Esophagus muscularis mucosa (tissue), 4 donors: Measurements from ENCODE around the gene NF2. TPM values are rescaled to one million over a fixed set of nuclear protein-coding genes. Genes with fewer than 3 reads are reported as not detected.

Source experiments
- DNase-seq: peaks from one replicate; pipeline ENCODE4 v3.0.0-alpha.2; 2017; ENCODE audit errors: extremely low spot score
- H3K27ac ChIP-seq, 4 donors: fragments of 200-600 bp; sonication (generic); replicated peaks in 1 of 4; 1 replicate in 3 of 4; 2 replicates in 1 of 4; pipeline ENCODE4 v1.5.1; 2016 to 2019; ENCODE audit warnings: mild to moderate bottlenecking in 1 of 4
- H3K27me3 ChIP-seq, 4 donors: fragments of 200-600 bp; sonication (generic); one replicate each; pipeline versions ENCODE4 v1.5.1 to v1.6.0; 2016 to 2019
- H3K36me3 ChIP-seq, 4 donors: fragments of 200-600 bp; sonication (generic); one replicate each; pipeline ENCODE4 v1.5.1; 2016 to 2019
- H3K4me1 ChIP-seq, 4 donors: fragments of 200-600 bp; sonication (generic); one replicate each; pipeline ENCODE4 v1.5.1; 2016 to 2019
- H3K4me3 ChIP-seq, 4 donors: fragments of 200-600 bp; sonication (generic); 1 replicate in 2 of 4; 2 replicates in 2 of 4; pipeline ENCODE4 v1.5.1; 2016 to 2019; ENCODE audit warnings: mild to moderate bottlenecking in 4 of 4, moderate library complexity in 1 of 4
- H3K9me3 ChIP-seq, 4 donors: fragments of 200-600 bp; sonication (generic); 1 replicate in 3 of 4; 2 replicates in 1 of 4; pipeline ENCODE4 v1.5.1; 2016 to 2019
- EP300 ChIP-seq: sonication (generic); formaldehyde crosslinking; IDR thresholded peaks from one replicate; pipeline ENCODE4 v1.6.1; 2017; ENCODE audit warnings: antibody characterized with exemption
- POLR2A ChIP-seq: fragments of 450-650 bp; IDR thresholded peaks from one replicate; pipeline ENCODE4 v1.6.1; 2017; ENCODE audit warnings: antibody characterized with exemption, moderate library complexity, mild to moderate bottlenecking, low read depth
- POLR2AphosphoS5 ChIP-seq, 2 donors: sonication (generic); formaldehyde crosslinking; IDR thresholded peaks; one replicate each; pipeline ENCODE4 v1.6.1; 2017; ENCODE audit warnings: antibody characterized with exemption in 2 of 2
- WGBS: methylation state at CpG from one replicate; pipeline ENCODE4 v1.1.5; 2018; 5-methylcytosine and 5-hydroxymethylcytosine counted together
- intact Hi-C: fragments of 100-400 bp; cut with DNase I; formaldehyde crosslinking; loops from one replicate; pipeline ENCODE4 v1.15.1; 2023
- total RNA-seq, 4 donors: library from RNA; depleted of rRNA; stranded (reverse); fragments of >200 nt; gene quantifications; one replicate each; pipeline versions ENCODE4 v1.1.0 to v1.2.1, GENCODE V29; 2016
- TF ChIP-seq, protein P1 (sequence below), 3 experiments: fragments of 200-600 bp in 2 of 3; fragments of 450-650 bp in 1 of 3; sonication (generic) in 2 of 3; IDR thresholded peaks; one replicate each; pipeline ENCODE4 v1.5.1; 2017 to 2019; ENCODE audit warnings: antibody characterized with exemption in 3 of 3, mild to moderate bottlenecking in 2 of 3, moderate library complexity in 1 of 3

The NF2 gene
- total RNA-seq, 4 donors from 2014 or later, result 34.5 to 47.3 (median 42.0) TPM

DNA sequence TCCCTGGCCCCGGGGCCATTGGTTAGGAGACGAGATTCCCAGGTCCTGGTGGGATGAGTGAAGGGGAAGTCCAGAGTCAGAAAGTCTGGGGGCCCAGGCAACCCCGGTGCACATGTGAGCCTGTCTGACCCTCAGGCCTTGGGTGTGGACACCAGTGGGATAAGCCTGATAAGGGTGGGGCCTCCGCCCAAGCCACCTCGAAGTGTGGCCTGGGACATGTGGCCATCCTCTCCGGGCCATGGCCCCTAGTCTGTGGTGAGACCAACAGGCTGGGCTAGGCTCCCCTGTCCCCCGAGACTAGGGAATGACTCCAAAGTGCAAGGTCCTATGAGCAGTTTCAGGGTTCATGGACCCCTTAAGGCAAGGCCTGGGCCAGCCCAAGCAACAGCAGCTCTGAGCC is 122.7 kb downstream of the NF2 start:
- DNase-seq, result no peak
- peaks cover under 1 to 49% (median 8%) of the 10 kb centered on the region in 4 donors for H3K27me3 ChIP-seq
- H3K9me3 ChIP-seq, result no peaks in the 10 kb centered on the region
- WGBS, result 81% methylated on average over 6 of the region's 7 CpGs
- H3K36me3 ChIP-seq, result peaks cover 0 to 24% (median 14%) of the 10 kb centered on the region in 4 donors
- TF ChIP-seq EP300 (no peak), POLR2A (no peak), POLR2AphosphoS5 (IDR thresholded peaks at IDR 0.05) (no peak)
- TF ChIP-seq, protein P1, sequence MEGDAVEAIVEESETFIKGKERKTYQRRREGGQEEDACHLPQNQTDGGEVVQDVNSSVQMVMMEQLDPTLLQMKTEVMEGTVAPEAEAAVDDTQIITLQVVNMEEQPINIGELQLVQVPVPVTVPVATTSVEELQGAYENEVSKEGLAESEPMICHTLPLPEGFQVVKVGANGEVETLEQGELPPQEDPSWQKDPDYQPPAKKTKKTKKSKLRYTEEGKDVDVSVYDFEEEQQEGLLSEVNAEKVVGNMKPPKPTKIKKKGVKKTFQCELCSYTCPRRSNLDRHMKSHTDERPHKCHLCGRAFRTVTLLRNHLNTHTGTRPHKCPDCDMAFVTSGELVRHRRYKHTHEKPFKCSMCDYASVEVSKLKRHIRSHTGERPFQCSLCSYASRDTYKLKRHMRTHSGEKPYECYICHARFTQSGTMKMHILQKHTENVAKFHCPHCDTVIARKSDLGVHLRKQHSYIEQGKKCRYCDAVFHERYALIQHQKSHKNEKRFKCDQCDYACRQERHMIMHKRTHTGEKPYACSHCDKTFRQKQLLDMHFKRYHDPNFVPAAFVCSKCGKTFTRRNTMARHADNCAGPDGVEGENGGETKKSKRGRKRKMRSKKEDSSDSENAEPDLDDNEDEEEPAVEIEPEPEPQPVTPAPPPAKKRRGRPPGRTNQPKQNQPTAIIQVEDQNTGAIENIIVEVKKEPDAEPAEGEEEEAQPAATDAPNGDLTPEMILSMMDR (IDR thresholded peaks at IDR 0.05), result no peak
- H3K4me3 ChIP-seq, result no peak overlapping the region
- H3K27ac ChIP-seq, result no peak overlapping the region
- intact Hi-C loops, result no loop called here
- peaks cover 0 to 9% (median 4%) of the 10 kb centered on the region in 4 donors for H3K4me1 ChIP-seq

GRCh38 chr22:29726512-29727130 is 123.2 kb downstream of the NF2 start:
- WGBS, result 32% methylated on average over 9 of the region's 15 CpGs
- intact Hi-C loops, result no loop called here
- H3K4me3 ChIP-seq, result no peak overlapping the region

GRCh38 chr22:29727131-29727523 is 123.7 kb downstream of the NF2 start:
- intact Hi-C loops, result no loop called here

More at GRCh38 chr22:29726512-29727130, 123.2 kb downstream of the NF2 start:
- no peak for TF ChIP-seq POLR2AphosphoS5 (IDR thresholded peaks at IDR 0.05)
- TF ChIP-seq POLR2A, result no peak
- TF ChIP-seq, protein P1 (IDR thresholded peaks at IDR 0.05), result no peak
- no peak for TF ChIP-seq EP300
- H3K9me3 ChIP-seq, result no peaks in the 10 kb centered on the region
- peaks cover 0 to 8% (median 3%) of the 10 kb centered on the region in 4 donors for H3K4me1 ChIP-seq
- H3K27ac ChIP-seq, result no peak overlapping the region
- H3K36me3 ChIP-seq, result peaks cover 0 to 29% (median 18%) of the 10 kb centered on the region in 4 donors
- H3K27me3 ChIP-seq, result peaks cover 0 to 44% (median 4%) of the 10 kb centered on the region in 4 donors
- no peak for DNase-seq

GRCh38 chr22:29729161-29729560 is 125.7 kb downstream of the NF2 start:
- Histone ChIP-seq H3K4me3 (no peak overlapping the region), H3K4me1 (peaks cover 0 to 8% (median 3%) of the 10 kb centered on the region in 4 donors), H3K27me3 (peaks cover 0 to 20% (median 0%) of the 10 kb centered on the region in 4 donors), H3K36me3 (peaks cover 0 to 51% (median 26%) of the 10 kb centered on the region in 4 donors), H3K27ac (no peak overlapping the region), H3K9me3 (no peaks in the 10 kb centered on the region)
- 90% methylated on average over 8 of the region's 20 CpGs for WGBS
- TF ChIP-seq, protein P1 (IDR thresholded peaks at IDR 0.05), result no peak
- no peak for TF ChIP-seq POLR2AphosphoS5 (IDR thresholded peaks at IDR 0.05)
- TF ChIP-seq POLR2A, result no peak
- no peak for TF ChIP-seq EP300
- DNase-seq, result no peak
- intact Hi-C loops, result no loop called here

More at GRCh38 chr22:29727131-29727523, 123.7 kb downstream of the NF2 start:
- peaks cover 0 to 8% (median 3%) of the 10 kb centered on the region in 4 donors for H3K4me1 ChIP-seq
- TF ChIP-seq, protein P1 (IDR thresholded peaks at IDR 0.05), result peak in 2 of 3 experiments; percentile 29 to 37
- TF ChIP-seq POLR2AphosphoS5 (IDR thresholded peaks at IDR 0.05), result no peak
- peaks cover 0 to 39% (median 1%) of the 10 kb centered on the region in 4 donors for H3K27me3 ChIP-seq
- H3K27ac ChIP-seq, result no peak overlapping the region
- H3K36me3 ChIP-seq, result peaks cover 0 to 33% (median 18%) of the 10 kb centered on the region in 4 donors
- 80% methylated on average over 1 of the region's 17 CpGs for WGBS
- H3K4me3 ChIP-seq, result no peak overlapping the region
- DNase-seq, result no peak
- H3K9me3 ChIP-seq, result no peaks in the 10 kb centered on the region
